Choroid plexus epithelial cell (primary cell): ENCODE results near the gene NR1H3.
A peak's percentile ranks its signal among the peaks of the same experiment; 100 is the strongest.

ENCODE experiments used
- DNase-seq: peaks from one replicate; pipeline ENCODE4 v3.0.0-alpha.2; 2010; ENCODE audit warnings: low read depth
- H3K4me3 ChIP-seq: 2 replicates; pipeline ENCODE4 v1.5.1; 2011; ENCODE audit warnings: low read depth, mild to moderate bottlenecking, control low read depth, low read length, moderate library complexity
- CTCF ChIP-seq: conservative IDR thresholded peaks from 2 replicates; pipeline ENCODE4 v1.5.1; 2011; ENCODE audit warnings: low read depth, mild to moderate bottlenecking, control low read depth, inconsistent platforms, low read length, moderate library complexity

The NR1H3 gene

GRCh38 chr11:47269002-47269828 is 11.4 kb downstream of the NR1H3 start:
- peak overlapping the region; percentile 80 for H3K4me3 ChIP-seq
- TF ChIP-seq CTCF, result peak; percentile 40
- DNase-seq, result peak; percentile 90

- DNase-seq, result peak; percentile 84
- H3K4me3 ChIP-seq, result peak within 1 kb of the TSS; percentile 80
- TF ChIP-seq CTCF, result no peak
Measured at GRCh38 chr11:47269829-47270305, 12.1 kb downstream of the NR1H3 start, which contains the start of gene MADD. Gene MADD (plus strand): TSS chr11:47270133.

- peak; percentile 72 for DNase-seq
- TF ChIP-seq CTCF, result peak; percentile 29
- peak overlapping the region; percentile 80 for H3K4me3 ChIP-seq
Measured at GRCh38 chr11:47270331-47271271, 12.8 kb downstream of the NR1H3 start.

GRCh38 chr11:47271328-47271727 is 13.5 kb downstream of the NR1H3 start:
- H3K4me3 ChIP-seq, result peak overlapping the region; percentile 80
- no peak for DNase-seq
- TF ChIP-seq CTCF, result no peak

GRCh38 chr11:47271961-47272661 is 14.3 kb downstream of the NR1H3 start:
- TF ChIP-seq CTCF, result no peak
- H3K4me3 ChIP-seq, result no peak overlapping the region
- no peak for DNase-seq

- no peak for TF ChIP-seq CTCF
- no peak overlapping the region for H3K4me3 ChIP-seq
- DNase-seq, result peak; percentile 47
Measured at GRCh38 chr11:47272706-47273105, 14.9 kb downstream of the NR1H3 start.
